IMR-90 (cell line): ENCODE measurements around the gene TTC28.

Experiments used
- BHLHE40 ChIP-seq: fragments of 150-350 bp; IDR thresholded peaks from 2 replicates; pipeline ENCODE4 v1.6.1; 2016; ENCODE audit warnings: mild to moderate bottlenecking, low read depth, low read length
- CEBPB ChIP-seq: IDR thresholded peaks from 2 replicates; pipeline ENCODE4 v1.6.1; 2012; ENCODE audit warnings: low read depth, low read length, improper control_type of control experiment
- CTCF ChIP-seq: conservative IDR thresholded peaks from 2 replicates; pipeline ENCODE4 v1.5.1; 2012; ENCODE audit warnings: mild to moderate bottlenecking, low read depth, low read length, improper control_type of control experiment
- ELK1 ChIP-seq: fragments of 150-350 bp; IDR thresholded peaks from 2 replicates; pipeline ENCODE4 v1.6.1; 2016; ENCODE audit warnings: low read depth, mild to moderate bottlenecking, low read length, moderate library complexity, borderline replicate concordance
- MAFK ChIP-seq: IDR thresholded peaks from 2 replicates; pipeline ENCODE4 v1.6.1; 2012; ENCODE audit warnings: low read depth, low read length, improper control_type of control experiment
- MAZ ChIP-seq: IDR thresholded peaks from 2 replicates; pipeline ENCODE4 v1.6.1; 2012; ENCODE audit warnings: low read depth, mild to moderate bottlenecking, low read length, improper control_type of control experiment, moderate library complexity, borderline replicate concordance
- POLR2A ChIP-seq: IDR thresholded peaks from 2 replicates; pipeline ENCODE4 v1.6.1; 2012; ENCODE audit warnings: mild to moderate bottlenecking, low read depth, low read length
- RAD21 ChIP-seq: IDR thresholded peaks from 2 replicates; pipeline ENCODE4 v1.6.1; 2012; ENCODE audit warnings: low read length, improper control_type of control experiment
- RCOR1 ChIP-seq: IDR thresholded peaks from 2 replicates; pipeline ENCODE4 v1.6.1; 2012; ENCODE audit warnings: mild to moderate bottlenecking, low read length, improper control_type of control experiment; ENCODE audit not compliant: insufficient replicate concordance
- RFX5 ChIP-seq: IDR thresholded peaks from 2 replicates; pipeline ENCODE4 v1.8.0; 2012; ENCODE audit warnings: low read depth, mild to moderate bottlenecking, low read length, moderate library complexity

DNA sequence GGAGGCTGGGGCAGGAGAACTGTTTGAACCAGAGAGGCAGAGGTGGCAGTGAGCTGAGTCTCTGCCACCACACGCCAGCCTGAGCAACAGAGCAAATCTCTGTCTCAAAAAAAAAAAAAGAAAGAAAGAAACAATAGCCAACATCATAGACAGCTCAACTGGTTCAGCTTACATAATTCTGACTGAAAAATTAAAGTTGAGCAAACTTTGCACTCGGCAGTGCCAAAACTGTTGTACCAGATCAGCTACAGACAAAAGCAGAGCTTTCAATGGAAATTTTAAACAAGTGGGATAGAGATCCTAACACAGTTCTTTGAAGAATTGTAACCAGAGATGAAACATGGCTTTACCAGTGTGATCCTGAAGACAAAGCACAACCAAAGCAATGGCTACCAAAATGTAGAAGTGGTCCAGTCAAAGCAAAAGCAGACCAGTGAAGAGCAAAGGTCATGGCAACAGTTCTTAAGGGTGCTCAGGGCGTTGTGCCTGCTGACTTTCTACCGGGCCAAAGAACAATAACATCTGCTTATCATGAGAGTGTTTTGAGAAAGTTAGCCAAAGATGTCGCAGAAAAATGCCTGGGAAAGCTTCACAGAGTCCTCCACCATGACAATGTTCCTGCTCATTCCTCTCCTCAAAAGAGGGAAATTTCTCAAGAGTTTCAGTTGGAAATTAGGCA, 59.3 kb downstream of the TTC28 start:
- TF ChIP-seq POLR2A (no peak), ELK1 (no peak), CTCF (no peak), CEBPB (no peak), BHLHE40 (no peak), RAD21 (no peak), RFX5 (no peak), RCOR1 (no peak), MAZ (no peak), MAFK (no peak)
